ENCODE results near the gene GGN. TPM values are rescaled to one million over a fixed set of nuclear protein-coding genes. Genes with fewer than 3 reads are reported as not detected.

GGN gene
- polyA plus RNA-seq, 1 of the 3 experiments (the other 2 are of a cell fraction): 0.48 TPM

GRCh38 chr19:38346837-38347236 lies 41.0 kb downstream of the GGN start:
- DNase-seq: no peak
- H3K9ac ChIP-seq: no peak overlapping the region
- ChIA-PET CTCF (interaction anchor here (1.3 to 2.2 kb wide), 2 partner anchors 112 to 445 kb away, joined by 3 to 4 read pairs; no protein-coding TSS in a partner anchor), POLR2A (interaction anchor here (0.7 kb wide), 1 partner anchor 10 kb away, joined by 3 read pairs; no protein-coding TSS in a partner anchor)
- H3K27me3 ChIP-seq (ENCODE audit: insufficient read depth): no peaks in the 10 kb centered on the region
- H3K4me2 ChIP-seq: no peak overlapping the region
- no peaks in the 10 kb centered on the region for H3K79me2 ChIP-seq (ENCODE audit: insufficient read depth)
- no peaks in the 10 kb centered on the region for H3K36me3 ChIP-seq (replicated peaks in 1 of 2; ENCODE audit: control insufficient read depth in 1 of 2, insufficient read depth in 2 of 2, low read length in 1 of 2)
- no peaks in the 10 kb centered on the region for H3K9me2 ChIP-seq
- TF ChIP-seq GABPA (IDR thresholded peaks at IDR 0.05; ENCODE audit: low read depth) (no peak), TEAD4 (IDR thresholded peaks at IDR 0.05; ENCODE audit: borderline replicate concordance, insufficient read depth) (no peak), NFIC (IDR thresholded peaks at IDR 0.05; ENCODE audit: borderline replicate concordance) (no peak), SIN3A (IDR thresholded peaks at IDR 0.05; ENCODE audit: borderline replicate concordance, low read depth, low read length) (no peak), EP300 (IDR thresholded peaks at IDR 0.05; ENCODE audit: borderline replicate concordance in 1 of 2, low read depth in 1 of 2, low read length in 1 of 2) (no peak)
- no peaks in the 10 kb centered on the region for H3K4me1 ChIP-seq (ENCODE audit: control insufficient read depth in 1 of 2, insufficient read depth in 2 of 2, low read depth in 1 of 2, low read length in 1 of 2)
- H2AFZ ChIP-seq (ENCODE audit: low read depth): no peak overlapping the region
- H3F3A ChIP-seq (replicated peaks; ENCODE audit: insufficient read depth): no peaks in the 10 kb centered on the region
- H3K4me3 ChIP-seq (ENCODE audit: low read depth in 2 of 2, low read length in 1 of 2): no peak overlapping the region
- WGBS (ENCODE audit: low lambda C conversion rate): 71% methylated on average over 4 of the region's 4 CpGs
- no peak overlapping the region for H3K27ac ChIP-seq (ENCODE audit: low read depth in 2 of 2, low read length in 1 of 2)
- no peaks in the 10 kb centered on the region for H3K9me3 ChIP-seq
- H4K20me1 ChIP-seq (ENCODE audit: insufficient read depth): no peaks in the 10 kb centered on the region

- ChIA-PET CTCF (no interaction called here), POLR2A (no interaction called here)
- Histone ChIP-seq H3K4me1 (ENCODE audit: control insufficient read depth in 1 of 2, insufficient read depth in 2 of 2, low read depth in 1 of 2, low read length in 1 of 2) (peaks cover 0 to 8% of the 10 kb centered on the region in 2 experiments; a peak in 1 of 4 replicates), H2AFZ (ENCODE audit: low read depth) (no peak overlapping the region), H3K36me3 (replicated peaks in 1 of 2; ENCODE audit: control insufficient read depth in 1 of 2, insufficient read depth in 2 of 2, low read length in 1 of 2) (no peaks in the 10 kb centered on the region), H3K4me3 (ENCODE audit: low read depth in 2 of 2, low read length in 1 of 2) (no peak overlapping the region), H3K27ac (ENCODE audit: low read depth in 2 of 2, low read length in 1 of 2) (no peak overlapping the region), H4K20me1 (ENCODE audit: insufficient read depth) (no peaks in the 10 kb centered on the region), H3K79me2 (ENCODE audit: insufficient read depth) (no peaks in the 10 kb centered on the region), H3K4me2 (no peak overlapping the region), H3K27me3 (ENCODE audit: insufficient read depth) (no peaks in the 10 kb centered on the region), H3K9me3 (no peaks in the 10 kb centered on the region), H3F3A (replicated peaks; ENCODE audit: insufficient read depth) (peaks cover 2% of the 10 kb centered on the region), H3K9ac (no peak overlapping the region), H3K9me2 (no peaks in the 10 kb centered on the region)
- TF ChIP-seq TEAD4 (IDR thresholded peaks at IDR 0.05; ENCODE audit: borderline replicate concordance, insufficient read depth) (no peak), SIN3A (IDR thresholded peaks at IDR 0.05; ENCODE audit: borderline replicate concordance, low read depth, low read length) (no peak), CTCF (IDR thresholded peaks at IDR 0.05) (no peak), TAF1 (IDR thresholded peaks at IDR 0.05; ENCODE audit: borderline replicate concordance, low read depth, low read length) (no peak), NRF1 (IDR thresholded peaks at IDR 0.05; ENCODE audit: low read depth, low read length) (no peak), GATA2 (CRISPR knock-in tag; IDR thresholded peaks at IDR 0.05) (no peak), FOXJ3 (CRISPR knock-in tag; IDR thresholded peaks at IDR 0.05) (no peak), GABPA (IDR thresholded peaks at IDR 0.05; ENCODE audit: low read depth) (no peak), NFIC (IDR thresholded peaks at IDR 0.05; ENCODE audit: borderline replicate concordance) (no peak), RCOR1 (IDR thresholded peaks at IDR 0.05; ENCODE audit: low read length) (no peak), CHD2 (IDR thresholded peaks at IDR 0.05; ENCODE audit: low read length, partially characterized antibody) (no peak), FOXM1 (IDR thresholded peaks at IDR 0.05; ENCODE audit: low read depth) (no peak), EP300 (IDR thresholded peaks at IDR 0.05; ENCODE audit: borderline replicate concordance in 1 of 2, low read depth in 1 of 2, low read length in 1 of 2) (no peak), JUND (IDR thresholded peaks at IDR 0.05) (no peak), EZH2phosphoT487 (IDR thresholded peaks at IDR 0.05; ENCODE audit: borderline replicate concordance, low read depth) (no peak), TCF12 (IDR thresholded peaks at IDR 0.05) (no peak), SMC3 (IDR thresholded peaks at IDR 0.05; ENCODE audit: low read depth, low read length) (no peak), USF1 (IDR thresholded peaks at IDR 0.05; ENCODE audit: borderline replicate concordance, low read depth) (no peak)
- TF ChIP-seq, protein P1, sequence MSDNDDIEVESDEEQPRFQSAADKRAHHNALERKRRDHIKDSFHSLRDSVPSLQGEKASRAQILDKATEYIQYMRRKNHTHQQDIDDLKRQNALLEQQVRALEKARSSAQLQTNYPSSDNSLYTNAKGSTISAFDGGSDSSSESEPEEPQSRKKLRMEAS (IDR thresholded peaks at IDR 0.05; ENCODE audit: low read depth): no peak
- TF ChIP-seq, protein P2, sequence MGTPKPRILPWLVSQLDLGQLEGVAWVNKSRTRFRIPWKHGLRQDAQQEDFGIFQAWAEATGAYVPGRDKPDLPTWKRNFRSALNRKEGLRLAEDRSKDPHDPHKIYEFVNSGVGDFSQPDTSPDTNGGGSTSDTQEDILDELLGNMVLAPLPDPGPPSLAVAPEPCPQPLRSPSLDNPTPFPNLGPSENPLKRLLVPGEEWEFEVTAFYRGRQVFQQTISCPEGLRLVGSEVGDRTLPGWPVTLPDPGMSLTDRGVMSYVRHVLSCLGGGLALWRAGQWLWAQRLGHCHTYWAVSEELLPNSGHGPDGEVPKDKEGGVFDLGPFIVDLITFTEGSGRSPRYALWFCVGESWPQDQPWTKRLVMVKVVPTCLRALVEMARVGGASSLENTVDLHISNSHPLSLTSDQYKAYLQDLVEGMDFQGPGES (IDR thresholded peaks at IDR 0.05; ENCODE audit: low read depth, low read length): no peak
- DNase-seq: no peak
- 86% methylated on average over 2 of the region's 2 CpGs for WGBS (ENCODE audit: low lambda C conversion rate)
These were observed 46.9 kb downstream of the GGN start for GRCh38 chr19:38340927-38341326.

All from SK-N-SH (cell line).